Calu3 (cell line): Measurements from ENCODE around the gene VPS37C. TPM values are rescaled to one million over a fixed set of nuclear protein-coding genes. Genes with fewer than 3 reads are reported as not detected.

Experiments
- BruUV-seq: library from RNA; stranded (reverse); fragments of 400-500 nt; replicated peaks from 2 replicates; lab custom pipeline; 2021; lab: Mats Ljungman, UMichigan
- CTCF ChIA-PET: fragments of 300-600 bp; sonication (Branson Sonifier 250); formaldehyde crosslinking; loops from one replicate; lab custom pipeline; 2022; ENCODE audit warnings: antibody characterized with exemption; lab: Charles Lee
- DNase-seq: peaks from one replicate; pipeline ENCODE4 v3.0.0; 2022
- H3K27ac Mint-ChIP-seq: one replicate; pipeline ENCODE4 v1.8.0; 2022; ENCODE audit warnings: mixed read lengths; ENCODE audit not compliant: unreplicated experiment
- H3K27me3 Mint-ChIP-seq: one replicate; pipeline ENCODE4 v1.8.0; 2022; ENCODE audit warnings: mixed read lengths; ENCODE audit not compliant: unreplicated experiment
- H3K36me3 Mint-ChIP-seq: one replicate; pipeline ENCODE4 v1.8.0; 2022; ENCODE audit warnings: mild to moderate bottlenecking, moderate library complexity, mixed read lengths; ENCODE audit not compliant: insufficient read depth, unreplicated experiment
- H3K4me1 Mint-ChIP-seq: one replicate; pipeline ENCODE4 v1.8.0; 2022; ENCODE audit warnings: mild to moderate bottlenecking, low read depth, mixed read lengths; ENCODE audit not compliant: unreplicated experiment
- H3K4me3 Mint-ChIP-seq: one replicate; pipeline ENCODE4 v1.8.0; 2022; ENCODE audit warnings: mild to moderate bottlenecking, low read depth, moderate library complexity, mixed read lengths; ENCODE audit not compliant: unreplicated experiment
- H3K9me3 Mint-ChIP-seq: one replicate; pipeline ENCODE4 v1.8.0; 2022; ENCODE audit warnings: low read depth, mixed read lengths; ENCODE audit not compliant: unreplicated experiment
- CTCF ChIP-seq: fragments of 200-600 bp; IDR thresholded peaks from one replicate; pipeline ENCODE4 v1.8.0; 2022; ENCODE audit warnings: antibody characterized with exemption; ENCODE audit not compliant: unreplicated experiment
- intact Hi-C: fragments of 100-400 bp; cut with micrococcal nuclease; formaldehyde crosslinking; loops from one replicate; pipeline ENCODE4 v1.10.0; 2022; ENCODE audit not compliant: unreplicated experiment
- total RNA-seq: library from RNA; stranded (reverse); gene quantifications from 2 replicates; pipeline ENCODE4 v1.2.3, GENCODE V29; 2022

Gene VPS37C
- total RNA-seq, 1 experiment from 2014 or later, result 22.7 TPM

GRCh38 chr11:61163714-61164605, 2.7 kb upstream of the VPS37C start:
- DNase-seq, result no peak
- no TSS peak for BruUV-seq
- CTCF ChIA-PET, result no interaction called here
- no peaks in the 10 kb centered on the region for H3K27me3 Mint-ChIP-seq
- H3K27ac Mint-ChIP-seq, result no peak overlapping the region
- no peak for TF ChIP-seq CTCF
- H3K4me3 Mint-ChIP-seq, result no peak overlapping the region
- H3K4me1 Mint-ChIP-seq, result peaks cover 3% of the 10 kb centered on the region
- peaks cover 2% of the 10 kb centered on the region for H3K9me3 Mint-ChIP-seq
- peaks cover 32% of the 10 kb centered on the region for H3K36me3 Mint-ChIP-seq
- intact Hi-C loops, result no loop called here

GRCh38 chr11:61163021-61163420, 1.8 kb upstream of the VPS37C start:
- no peaks in the 10 kb centered on the region for H3K27me3 Mint-ChIP-seq
- no peak for TF ChIP-seq CTCF
- no TSS peak for BruUV-seq
- H3K4me3 Mint-ChIP-seq, result no peak overlapping the region
- H3K36me3 Mint-ChIP-seq, result peaks cover 32% of the 10 kb centered on the region
- peaks cover 2% of the 10 kb centered on the region for H3K9me3 Mint-ChIP-seq
- intact Hi-C loops, result no loop called here
- peaks cover 13% of the 10 kb centered on the region for H3K4me1 Mint-ChIP-seq
- H3K27ac Mint-ChIP-seq, result no peak overlapping the region
- DNase-seq, result no peak
- CTCF ChIA-PET, result no interaction called here

GRCh38 chr11:61162092-61162941, 1.1 kb upstream of the VPS37C start:
- BruUV-seq, result TSS peak; percentile 69
- no peak for DNase-seq
- CTCF ChIA-PET, result interaction anchor here (0.7 to 1.0 kb wide), 4 partner anchors 9 to 310 kb away, joined by 3 to 6 read pairs (median 3); no protein-coding TSS in a partner anchor
- no peaks in the 10 kb centered on the region for H3K27me3 Mint-ChIP-seq
- peaks cover 20% of the 10 kb centered on the region for H3K4me1 Mint-ChIP-seq
- no peak for TF ChIP-seq CTCF
- peak overlapping the region; percentile 96 for H3K27ac Mint-ChIP-seq
- peak overlapping the region; percentile 92 for H3K4me3 Mint-ChIP-seq
- peaks cover 37% of the 10 kb centered on the region for H3K36me3 Mint-ChIP-seq
- peaks cover 2% of the 10 kb centered on the region for H3K9me3 Mint-ChIP-seq
- intact Hi-C loops, result no loop called here

GRCh38 chr11:61160487-61161189, 588 bp downstream of the VPS37C start:
- Mint-ChIP-seq H3K36me3 (peaks cover 44% of the 10 kb centered on the region), H3K4me1 (peaks cover 29% of the 10 kb centered on the region), H3K4me3 (peak overlapping the region; percentile 92), H3K27me3 (no peaks in the 10 kb centered on the region), H3K9me3 (peaks cover 5% of the 10 kb centered on the region), H3K27ac (peak overlapping the region; percentile 91)
- intact Hi-C loops, result no loop called here
- TF ChIP-seq CTCF, result no peak
- no peak for DNase-seq
- CTCF ChIA-PET, result interaction anchor here (0.7 to 1.5 kb wide), 2 partner anchors 18 to 245 kb away, joined by 3 read pairs; no protein-coding TSS in a partner anchor
- BruUV-seq, result TSS peak; percentile 22
